Parathyroid adenoma (tissue), 2 donors: ENCODE measurements around the gene SH3BP5L.

ENCODE experiments used
- H2AFZ ChIP-seq: fragments of 300-600 bp; sonication (generic); one replicate; pipeline ENCODE4 v1.7.0; 2017; ENCODE audit warnings: antibody characterized with exemption, mild to moderate bottlenecking
- H3K27ac ChIP-seq: fragments of 300-600 bp; sonication (generic); one replicate; pipeline ENCODE4 v1.7.0; 2017
- H3K27me3 ChIP-seq: fragments of 300-600 bp; sonication (generic); one replicate; pipeline ENCODE4 v1.7.0; 2017; ENCODE audit warnings: low read length; ENCODE audit not compliant: control insufficient read depth, insufficient read depth
- H3K36me3 ChIP-seq: fragments of 300-600 bp; sonication (generic); one replicate; pipeline ENCODE4 v1.7.0; 2017; ENCODE audit warnings: low read length; ENCODE audit not compliant: control insufficient read depth, insufficient read depth
- H3K4me1 ChIP-seq: fragments of 300-600 bp; sonication (generic); one replicate; pipeline ENCODE4 v1.7.0; 2017; ENCODE audit warnings: control low read depth
- H3K4me2 ChIP-seq: fragments of 300-600 bp; sonication (generic); one replicate; pipeline ENCODE4 v1.7.0; 2017; ENCODE audit warnings: low read length
- H3K4me3 ChIP-seq: fragments of 300-600 bp; sonication (generic); one replicate; pipeline ENCODE4 v1.7.0; 2017; ENCODE audit warnings: low read depth, low read length
- H3K79me2 ChIP-seq: fragments of 300-600 bp; sonication (generic); one replicate; pipeline ENCODE4 v1.7.0; 2017; ENCODE audit warnings: control low read depth
- H3K9ac ChIP-seq: fragments of 300-600 bp; sonication (generic); one replicate; pipeline ENCODE4 v1.7.0; 2017; ENCODE audit warnings: mild to moderate bottlenecking
- H3K9me3 ChIP-seq: fragments of 300-600 bp; sonication (generic); one replicate; pipeline ENCODE4 v1.7.0; 2017; ENCODE audit warnings: low read length; ENCODE audit not compliant: control insufficient read depth
- CTCF ChIP-seq: fragments of 300-600 bp; sonication (generic); IDR thresholded peaks from one replicate; pipeline ENCODE4 v1.7.0; 2017; ENCODE audit warnings: antibody characterized with exemption, mild to moderate bottlenecking
- donor health status: primary hyperparathyroidism.

The SH3BP5L gene

DNA sequence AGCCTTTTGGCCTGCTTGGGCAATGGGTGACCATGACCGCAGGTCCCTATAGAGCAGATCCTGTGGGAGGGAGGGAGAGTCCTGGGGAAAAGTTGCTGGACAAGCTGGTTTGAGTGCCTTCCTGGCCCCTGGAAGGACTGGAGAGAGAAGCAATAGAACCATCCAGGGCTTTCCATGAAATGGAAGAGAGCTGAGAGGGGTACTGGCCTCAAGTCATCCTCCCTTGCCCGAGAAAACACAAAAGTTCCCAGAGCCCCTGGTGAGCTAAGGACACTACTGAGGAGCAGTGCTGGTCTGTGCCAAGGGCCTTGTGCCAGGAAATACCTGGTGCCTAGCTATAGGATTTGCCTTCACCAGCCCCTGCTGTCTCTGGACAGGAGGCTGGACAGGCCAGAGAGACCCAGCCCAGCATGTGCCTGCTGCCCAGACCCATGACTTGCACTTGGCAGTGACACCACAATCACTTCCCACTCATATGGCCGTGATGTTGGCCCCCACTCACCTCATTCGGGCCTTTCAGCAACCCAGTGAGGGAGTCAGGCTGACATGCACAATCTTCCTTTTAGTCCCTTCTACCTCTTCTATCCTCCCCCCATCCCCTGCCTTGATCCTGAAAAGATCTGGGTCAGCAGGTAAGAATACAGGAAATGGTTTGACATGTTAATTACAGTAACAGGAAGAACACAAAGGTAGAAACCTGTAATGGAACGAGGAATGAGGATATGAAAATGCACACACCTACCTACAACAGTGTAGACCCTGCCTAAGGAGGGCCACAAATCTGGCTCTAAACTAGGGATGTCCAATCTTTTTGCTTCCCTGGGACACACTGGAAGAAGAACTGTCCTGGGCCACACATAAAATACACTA, 7.0 kb downstream of the SH3BP5L start:
- Histone ChIP-seq H3K9me3 (no peaks in the 10 kb centered on the region), H3K4me2 (no peak overlapping the region), H3K4me1 (peaks cover 3% of the 10 kb centered on the region), H3K27me3 (no peaks in the 10 kb centered on the region), H2AFZ (no peak overlapping the region), H3K27ac (no peak overlapping the region), H3K36me3 (no peaks in the 10 kb centered on the region), H3K4me3 (no peak overlapping the region), H3K9ac (no peak overlapping the region), H3K79me2 (peaks cover 4% of the 10 kb centered on the region)
- TF ChIP-seq CTCF: no peak

GRCh38 chr1:248817065-248817464, 8.7 kb downstream of the SH3BP5L start:
- Histone ChIP-seq H3K4me2 (no peak overlapping the region), H3K79me2 (no peaks in the 10 kb centered on the region), H3K4me3 (no peak overlapping the region), H3K27me3 (no peaks in the 10 kb centered on the region), H2AFZ (no peak overlapping the region), H3K27ac (no peak overlapping the region), H3K4me1 (no peaks in the 10 kb centered on the region), H3K36me3 (no peaks in the 10 kb centered on the region), H3K9me3 (no peaks in the 10 kb centered on the region), H3K9ac (no peak overlapping the region)
- TF ChIP-seq CTCF: no peak

GRCh38 chr1:248816042-248816851, 9.5 kb downstream of the SH3BP5L start:
- TF ChIP-seq CTCF: no peak
- no peaks in the 10 kb centered on the region for H3K36me3 ChIP-seq
- no peaks in the 10 kb centered on the region for H3K79me2 ChIP-seq
- H3K27ac ChIP-seq: no peak overlapping the region
- no peaks in the 10 kb centered on the region for H3K27me3 ChIP-seq
- H3K4me2 ChIP-seq: no peak overlapping the region
- H3K9me3 ChIP-seq: no peaks in the 10 kb centered on the region
- no peak overlapping the region for H2AFZ ChIP-seq
- H3K9ac ChIP-seq: no peak overlapping the region
- H3K4me3 ChIP-seq: no peak overlapping the region
- H3K4me1 ChIP-seq: no peaks in the 10 kb centered on the region

DNA sequence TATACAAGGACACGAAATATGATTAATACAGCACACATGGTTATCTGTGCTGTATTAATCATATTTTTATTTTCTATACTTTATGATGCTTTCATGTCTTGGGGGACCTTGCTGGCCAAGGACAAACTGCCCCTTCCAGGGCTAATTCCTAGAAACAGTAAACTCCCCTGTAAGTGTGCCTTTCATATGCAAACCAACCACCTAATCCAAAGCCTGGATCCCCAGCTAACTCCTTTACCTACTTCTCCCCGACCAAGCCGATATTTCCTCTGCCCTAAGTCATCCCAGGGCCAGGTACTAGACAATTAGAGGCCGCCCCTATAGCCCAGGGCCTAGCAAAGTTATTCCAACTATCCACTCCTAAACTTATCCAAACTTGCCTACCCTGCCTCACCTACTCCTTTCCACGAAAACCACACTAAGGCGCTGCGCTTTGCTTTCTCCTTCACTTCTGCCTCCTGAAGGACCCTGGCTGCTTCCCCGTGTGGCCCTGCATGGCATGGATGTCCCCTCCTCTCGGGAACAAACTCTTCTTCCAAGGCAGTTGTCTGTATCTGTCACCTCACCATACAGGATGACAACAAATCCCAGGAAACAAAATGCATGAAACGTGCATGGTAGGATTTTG, 10.2 kb downstream of the SH3BP5L start:
- Histone ChIP-seq H2AFZ (no peak overlapping the region), H3K4me3 (no peak overlapping the region), H3K9ac (no peak overlapping the region), H3K27me3 (no peaks in the 10 kb centered on the region), H3K27ac (no peak overlapping the region), H3K4me2 (no peak overlapping the region), H3K4me1 (no peaks in the 10 kb centered on the region), H3K79me2 (no peaks in the 10 kb centered on the region), H3K9me3 (no peaks in the 10 kb centered on the region), H3K36me3 (no peaks in the 10 kb centered on the region)
- no peak for TF ChIP-seq CTCF
